DND-41 (cell line): ENCODE data around the gene PDSS1.
A peak's percentile ranks its signal among the peaks of the same experiment; 100 is the strongest.

ENCODE experiments used
- ATAC-seq: fragments of 200-7000 bp; cut with Tn5 transposase; 3 replicates; pipeline ENCODE4 v1.9.1; 2021; ENCODE audit warnings: low read depth; ENCODE audit not compliant: insufficient read depth
- DNase-seq: peaks from one replicate; pipeline ENCODE4 v3.0.0-alpha.2; 2020
- H2AFZ ChIP-seq: 2 replicates; pipeline ENCODE4 v1.6.0; 2012; ENCODE audit warnings: low read depth, low read length
- H3K27ac ChIP-seq: 2 replicates; pipeline ENCODE4 v1.5.1; 2012; ENCODE audit warnings: low read length, inconsistent platforms
- H3K27me3 ChIP-seq: fragments of 200-600 bp; sonication (generic); 2 replicates; pipeline ENCODE4 v1.6.0; 2012; ENCODE audit warnings: low read length, mild to moderate bottlenecking, inconsistent platforms; ENCODE audit not compliant: insufficient read depth, poor library complexity
- H3K36me3 ChIP-seq: 2 replicates; pipeline ENCODE4 v1.5.1; 2012; ENCODE audit warnings: low read length, inconsistent platforms; ENCODE audit not compliant: insufficient read depth
- H3K4me1 ChIP-seq: 2 replicates; pipeline ENCODE4 v1.5.1; 2012; ENCODE audit warnings: mild to moderate bottlenecking, low read length; ENCODE audit not compliant: insufficient read depth
- H3K4me2 ChIP-seq: 2 replicates; pipeline ENCODE4 v1.6.0; 2012; ENCODE audit warnings: mild to moderate bottlenecking, moderate library complexity, low read length, inconsistent platforms; ENCODE audit not compliant: insufficient read depth
- H3K4me3 ChIP-seq, 2 experiments: fragments of 200-600 bp in 1 of 2; shearing (Covaris generic) in 1 of 2; 2 replicates each; pipeline ENCODE4 v1.5.1; 2012 to 2016; ENCODE audit warnings: inconsistent platforms in 2 of 2, low read length in 2 of 2, mild to moderate bottlenecking in 2 of 2, low read depth in 1 of 2, moderate library complexity in 1 of 2
- H3K79me2 ChIP-seq: 2 replicates; pipeline ENCODE4 v1.6.0; 2012; ENCODE audit warnings: low read length, inconsistent platforms; ENCODE audit not compliant: insufficient read depth
- H3K9ac ChIP-seq: 2 replicates; pipeline ENCODE4 v1.6.0; 2012; ENCODE audit warnings: low read depth, mild to moderate bottlenecking, inconsistent platforms, low read length, moderate library complexity
- H3K9me3 ChIP-seq: 2 replicates; pipeline ENCODE4 v1.5.1; 2012; ENCODE audit warnings: low read length, moderate library complexity, mild to moderate bottlenecking, inconsistent platforms; ENCODE audit not compliant: insufficient read depth, severe bottlenecking
- H4K20me1 ChIP-seq: 2 replicates; pipeline ENCODE4 v1.6.0; 2012; ENCODE audit warnings: low read length; ENCODE audit not compliant: insufficient read depth
- CTCF ChIP-seq: IDR thresholded peaks from 2 replicates; pipeline ENCODE4 v1.5.1; 2012; ENCODE audit warnings: borderline replicate concordance, low read length, moderate library complexity, mild to moderate bottlenecking; ENCODE audit not compliant: poor library complexity, severe bottlenecking; ENCODE audit errors: extremely low read depth
- EZH2 ChIP-seq: IDR thresholded peaks from 3 replicates; pipeline ENCODE4 v1.6.1; 2012; ENCODE audit warnings: borderline replicate concordance, low read depth, mild to moderate bottlenecking, moderate library complexity, low read length, inconsistent platforms; ENCODE audit not compliant: severe bottlenecking

The PDSS1 gene

GRCh38 chr10:26697922-26698608 lies 564 bp downstream of the PDSS1 start:
- Histone ChIP-seq H3K4me1 (peaks cover 41% of the 10 kb centered on the region), H3K27ac (peak overlapping the region; percentile 100), H4K20me1 (peaks cover 25% of the 10 kb centered on the region; the same call in 1 of the 2 replicates), H3K79me2 (peaks cover 66% of the 10 kb centered on the region), H3K9ac (peak overlapping the region; percentile 99), H2AFZ (peak overlapping the region; percentile 97), H3K27me3 (no peaks in the 10 kb centered on the region), H3K9me3 (no peaks in the 10 kb centered on the region), H3K36me3 (peaks cover 34% of the 10 kb centered on the region), H3K4me2 (peak overlapping the region; percentile 89), H3K4me3 (peak overlapping the region; percentile 88 to 99)
- DNase-seq (no peak), ATAC-seq (no peak)
- TF ChIP-seq EZH2 (no peak), CTCF (no peak)

- Histone ChIP-seq H2AFZ (no peak overlapping the region), H3K27me3 (no peaks in the 10 kb centered on the region), H3K9me3 (no peaks in the 10 kb centered on the region), H3K27ac (peak overlapping the region; percentile 100), H3K4me3 (peak overlapping the region; percentile 88 to 99; a peak in 3 of 4 replicates), H3K79me2 (peaks cover 72% of the 10 kb centered on the region), H3K4me1 (peaks cover 41% of the 10 kb centered on the region), H3K36me3 (peaks cover 38% of the 10 kb centered on the region), H4K20me1 (peaks cover 26% of the 10 kb centered on the region; the same call in 1 of the 2 replicates), H3K9ac (peak overlapping the region; percentile 99), H3K4me2 (peak overlapping the region; percentile 89)
- TF ChIP-seq CTCF, result no peak
- TF ChIP-seq EZH2, result no peak
- ATAC-seq (no peak), DNase-seq (no peak)
These were observed 1.4 kb downstream of the PDSS1 start for GRCh38 chr10:26698909-26699308.

GRCh38 chr10:26699631-26700030 lies 2.1 kb downstream of the PDSS1 start:
- Histone ChIP-seq H4K20me1 (peaks cover 26% of the 10 kb centered on the region; the same call in 1 of the 2 replicates), H3K4me1 (peaks cover 41% of the 10 kb centered on the region), H3K27me3 (no peaks in the 10 kb centered on the region), H3K79me2 (peaks cover 78% of the 10 kb centered on the region), H3K9me3 (no peaks in the 10 kb centered on the region), H2AFZ (no peak overlapping the region), H3K9ac (no peak overlapping the region), H3K27ac (no peak overlapping the region; the same call in 1 of the 2 replicates), H3K4me2 (peak overlapping the region; percentile 89; the same call in 1 of the 2 replicates), H3K36me3 (peaks cover 41% of the 10 kb centered on the region), H3K4me3 (peak overlapping the region in 1 of 2 experiments; percentile 20; a peak in 2 of 4 replicates)
- TF ChIP-seq CTCF (no peak), EZH2 (no peak)
- DNase-seq, result no peak
- ATAC-seq, result no peak
